Inferior parietal cortex (tissue), 1 donor: ENCODE measurements around the gene RPUSD2.

ENCODE experiments used
- DNase-seq: peaks from one replicate; pipeline ENCODE4 v3.0.0-alpha.2; 2016; ENCODE audit errors: extremely low spot score

The RPUSD2 gene

GRCh38 chr15:40569129-40569953 lies at the start of gene RPUSD2:
RPUSD2 (plus strand) TSS chr15:40569299; CDS start chr15:40569338, 39 bp downstream.
- peak; percentile 96 for DNase-seq

- DNase-seq: no peak
Observed at GRCh38 chr15:40523611-40524010, 45.5 kb upstream of the RPUSD2 start.

GRCh38 chr15:40525855-40526254 lies 43.2 kb upstream of the RPUSD2 start:
- no peak for DNase-seq

- DNase-seq: no peak
Observed at GRCh38 chr15:40528801-40529200, 40.3 kb upstream of the RPUSD2 start.

- DNase-seq: no peak
Observed at GRCh38 chr15:40533763-40534364, 35.2 kb upstream of the RPUSD2 start.

- no peak for DNase-seq
Observed at GRCh38 chr15:40534371-40534770, 34.7 kb upstream of the RPUSD2 start.

- no peak for DNase-seq
Observed at GRCh38 chr15:40536501-40536900, 32.6 kb upstream of the RPUSD2 start.

- no peak for DNase-seq
Observed at GRCh38 chr15:40538976-40539375, 30.1 kb upstream of the RPUSD2 start.

- no peak for DNase-seq
Observed at GRCh38 chr15:40543082-40543481, 26.0 kb upstream of the RPUSD2 start.

GRCh38 chr15:40543631-40544294 lies 25.3 kb upstream of the RPUSD2 start:
- no peak for DNase-seq

- no peak for DNase-seq
Observed at GRCh38 chr15:40545457-40545856, 23.6 kb upstream of the RPUSD2 start.

- no peak for DNase-seq
Observed at GRCh38 chr15:40548610-40549009, 20.5 kb upstream of the RPUSD2 start.

- no peak for DNase-seq
Observed at GRCh38 chr15:40549894-40550293, 19.2 kb upstream of the RPUSD2 start.

- DNase-seq: no peak
Observed at GRCh38 chr15:40550341-40551037, 18.6 kb upstream of the RPUSD2 start.

GRCh38 chr15:40554161-40554525 lies 15.0 kb upstream of the RPUSD2 start:
- DNase-seq: no peak

- no peak for DNase-seq
Observed at GRCh38 chr15:40555876-40556275, 13.2 kb upstream of the RPUSD2 start.

GRCh38 chr15:40558952-40559742 lies 10.0 kb upstream of the RPUSD2 start:
- DNase-seq: no peak

- no peak for DNase-seq
Observed at GRCh38 chr15:40562691-40563090, 6.4 kb upstream of the RPUSD2 start.

- no peak for DNase-seq
Observed at GRCh38 chr15:40563426-40563825, 5.7 kb upstream of the RPUSD2 start.

GRCh38 chr15:40564591-40565332 lies 4.3 kb upstream of the RPUSD2 start, which contains the start of gene CCDC32:
CCDC32 (minus strand) TSS chr15:40565042; CDS start chr15:40563015, 2,027 bp downstream.
- peak; percentile 99 for DNase-seq
